Left renal pelvis (tissue), 4 donors: ENCODE measurements around the gene SYNDIG1. TPM values are rescaled to one million over a fixed set of nuclear protein-coding genes. Genes with fewer than 3 reads are reported as not detected.

Experiments
- DNase-seq, 4 donors: peaks; one replicate each; pipeline ENCODE4 v3.0.0-alpha.2; 2013; ENCODE audit warnings: low read depth in 4 of 4, low spot score in 3 of 4
- polyA plus RNA-seq, 4 donors: library from polyadenylated mRNA; unstranded; fragments of 120-200 nt; gene quantifications; one replicate each; pipeline ENCODE4 v1.2.1, GENCODE V29; 2013; ENCODE audit not compliant: insufficient read length in 4 of 4

SYNDIG1 gene
- polyA plus RNA-seq, 4 donors, result 1.4 to 9.3 (median 8.8) TPM

- DNase-seq, result no peak
Measured at GRCh38 chr20:24668384-24668702, 198.9 kb downstream of the SYNDIG1 start.

- DNase-seq, result no peak
Measured at GRCh38 chr20:24668791-24669190, 199.4 kb downstream of the SYNDIG1 start.

- no peak for DNase-seq
Measured at GRCh38 chr20:24669701-24670100, 200.3 kb downstream of the SYNDIG1 start.

GRCh38 chr20:24670341-24670872, 201.0 kb downstream of the SYNDIG1 start:
- no peak for DNase-seq

GRCh38 chr20:24670981-24671380, 201.6 kb downstream of the SYNDIG1 start:
- DNase-seq, result no peak

- no peak for DNase-seq
Measured at GRCh38 chr20:24672181-24672880, 202.9 kb downstream of the SYNDIG1 start.

GRCh38 chr20:24672886-24673677, 203.7 kb downstream of the SYNDIG1 start:
- DNase-seq, result no peak

- DNase-seq, result no peak
Measured at GRCh38 chr20:24673678-24674570, 204.5 kb downstream of the SYNDIG1 start.

- DNase-seq, result no peak
Measured at GRCh38 chr20:24674921-24675605, 205.6 kb downstream of the SYNDIG1 start.

- no peak for DNase-seq
Measured at GRCh38 chr20:24675651-24676352, 206.4 kb downstream of the SYNDIG1 start.

- DNase-seq, result no peak
Measured at GRCh38 chr20:24676353-24676977, 207.0 kb downstream of the SYNDIG1 start.

- no peak for DNase-seq
Measured at GRCh38 chr20:24676978-24677370, 207.5 kb downstream of the SYNDIG1 start.

GRCh38 chr20:24677626-24678315, 208.3 kb downstream of the SYNDIG1 start:
- DNase-seq, result no peak

- no peak for DNase-seq
Measured at GRCh38 chr20:24678351-24679106, 209.1 kb downstream of the SYNDIG1 start.

- DNase-seq, result no peak
Measured at GRCh38 chr20:24679448-24680047, 210.1 kb downstream of the SYNDIG1 start.

GRCh38 chr20:24681634-24682495, 212.4 kb downstream of the SYNDIG1 start:
- DNase-seq, result no peak
